GM21528 (cell line): Measurements from ENCODE around the gene BLOC1S4.

Experiments
- ATAC-seq: cut with Tn5 transposase; IDR thresholded peaks from one replicate; pipeline ENCODE4 v1.9.1; 2021; ENCODE audit warnings: mild to moderate bottlenecking, moderate library complexity; ENCODE audit not compliant: unreplicated experiment, low FRiP score

Gene BLOC1S4

GRCh38 chr4:6733358-6734164 is 17.6 kb downstream of the BLOC1S4 start:
- no peak for ATAC-seq

GRCh38 chr4:6734165-6734786 is 18.3 kb downstream of the BLOC1S4 start:
- no peak for ATAC-seq

DNA sequence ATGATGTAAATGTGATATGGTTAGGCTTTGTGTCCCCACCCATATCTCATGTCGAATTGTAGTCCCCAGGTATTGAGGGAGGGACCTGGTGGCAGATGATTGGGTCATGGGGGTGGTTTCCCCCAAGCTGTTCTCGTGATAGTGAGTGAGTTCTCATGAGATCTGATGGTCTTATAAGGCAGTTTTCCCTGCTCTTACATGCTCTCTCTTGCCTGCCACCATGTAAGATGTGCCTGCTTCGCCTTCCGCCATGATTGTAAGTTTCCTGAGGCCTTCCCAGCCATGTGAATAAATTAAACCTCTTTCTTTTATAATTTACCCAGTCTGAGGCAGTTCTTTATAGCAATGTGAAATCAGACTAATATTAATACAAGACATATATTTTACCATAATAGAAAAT is 23.9 kb downstream of the BLOC1S4 start:
- ATAC-seq: no peak

DNA sequence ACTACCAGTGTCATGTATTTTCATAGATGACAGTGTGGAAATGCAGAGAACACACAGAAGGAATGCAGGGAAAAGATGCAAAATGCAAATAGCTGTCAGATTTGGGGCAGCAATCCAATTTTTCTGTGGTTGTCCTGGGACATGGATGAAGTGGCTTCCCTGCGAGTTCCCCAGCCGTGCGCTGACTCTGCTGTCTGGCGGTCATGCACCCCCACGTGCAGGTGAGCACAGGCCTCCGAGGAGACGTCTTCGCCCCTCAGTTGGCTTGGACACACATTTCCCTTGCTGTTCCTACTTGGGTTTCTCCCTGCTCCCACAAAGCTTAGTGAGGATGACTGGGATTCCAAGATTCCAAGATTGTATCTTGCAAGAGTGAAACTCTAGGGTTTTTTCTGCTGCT is 24.4 kb downstream of the BLOC1S4 start:
- ATAC-seq: no peak

- ATAC-seq: no peak
Observed at GRCh38 chr4:6742507-6742906, 26.5 kb downstream of the BLOC1S4 start.

GRCh38 chr4:6742989-6743388 is 27.0 kb downstream of the BLOC1S4 start:
- ATAC-seq: no peak

- no peak for ATAC-seq
Observed at GRCh38 chr4:6746721-6747293, 30.8 kb downstream of the BLOC1S4 start.

DNA sequence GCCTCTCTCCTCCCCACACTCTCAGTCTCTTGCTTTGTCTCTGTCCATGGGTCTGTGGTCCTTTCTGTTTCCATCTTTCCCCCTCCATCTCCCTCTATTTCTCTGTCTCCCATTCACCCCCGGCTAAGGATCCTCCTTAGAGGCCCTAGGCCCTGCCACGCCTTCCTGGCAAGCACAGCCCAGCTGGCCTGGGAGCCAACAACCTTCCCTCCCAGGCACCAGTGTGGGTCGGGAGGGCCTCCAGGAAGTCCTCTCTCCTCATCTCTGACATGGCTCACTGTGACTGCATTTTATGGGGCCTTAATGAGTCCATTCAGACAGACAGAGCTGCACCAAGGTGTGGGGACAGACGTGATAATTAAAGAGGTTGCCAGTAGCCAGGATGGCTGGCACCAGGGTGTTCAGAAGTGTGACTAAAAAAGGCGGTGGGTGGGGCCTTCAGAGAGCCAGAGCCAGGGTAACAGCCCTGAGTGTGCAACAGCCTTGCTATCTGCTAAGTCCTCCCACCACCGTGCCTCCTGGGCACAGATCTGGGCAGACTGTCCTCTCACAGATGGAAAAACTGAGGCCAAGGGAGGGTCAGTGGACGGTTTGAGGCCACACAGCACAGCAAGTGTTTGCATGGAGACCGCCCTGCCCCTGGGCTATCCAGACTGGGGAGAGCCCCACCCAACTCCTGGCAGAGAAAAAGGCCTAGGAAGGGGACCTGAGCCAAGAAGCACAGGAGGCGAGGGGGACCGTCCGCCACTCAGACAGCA is 31.5 kb downstream of the BLOC1S4 start:
- no peak for ATAC-seq

DNA sequence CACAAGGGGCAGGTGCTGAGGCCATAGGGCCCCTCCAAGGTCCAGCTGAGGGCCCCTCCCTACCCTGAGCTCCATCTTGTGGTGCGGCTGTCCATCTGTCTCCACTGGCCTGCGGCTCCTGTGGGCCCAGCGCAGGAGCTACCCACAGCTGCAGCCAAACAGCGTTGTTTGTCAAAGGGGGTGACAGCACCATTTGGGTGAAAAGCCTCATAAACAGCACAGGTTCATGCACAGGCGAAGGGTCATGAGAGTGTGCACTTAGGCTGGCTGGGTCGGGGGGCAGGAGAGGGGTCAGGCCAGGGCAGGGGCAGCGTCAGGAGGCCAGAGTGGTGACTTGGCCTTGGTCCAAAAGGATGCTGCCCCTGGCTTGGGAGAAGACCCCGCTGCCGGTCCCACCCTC is 32.3 kb downstream of the BLOC1S4 start:
- ATAC-seq: no peak

- no peak for ATAC-seq
Observed at GRCh38 chr4:6749340-6750171, 33.6 kb downstream of the BLOC1S4 start.

GRCh38 chr4:6750286-6751221 is 34.6 kb downstream of the BLOC1S4 start:
- no peak for ATAC-seq

GRCh38 chr4:6751611-6752485 is 35.9 kb downstream of the BLOC1S4 start:
- ATAC-seq: no peak

DNA sequence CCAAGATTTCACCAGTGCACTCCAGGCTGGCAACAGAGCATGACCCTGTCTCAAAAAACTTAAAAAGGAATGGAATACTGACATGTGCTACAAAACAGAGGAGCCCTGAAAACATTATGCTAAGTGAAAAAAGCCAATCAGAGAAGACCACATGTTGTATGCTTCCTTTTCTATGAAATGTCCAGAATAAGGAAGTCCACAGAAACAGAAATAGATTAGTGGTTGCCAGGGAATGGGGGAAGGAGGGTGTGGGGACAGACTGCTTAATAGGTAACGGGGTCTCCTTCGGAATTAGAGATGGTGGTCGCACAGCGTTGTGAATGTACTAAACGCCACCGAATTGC is 36.5 kb downstream of the BLOC1S4 start:
- no peak for ATAC-seq

DNA sequence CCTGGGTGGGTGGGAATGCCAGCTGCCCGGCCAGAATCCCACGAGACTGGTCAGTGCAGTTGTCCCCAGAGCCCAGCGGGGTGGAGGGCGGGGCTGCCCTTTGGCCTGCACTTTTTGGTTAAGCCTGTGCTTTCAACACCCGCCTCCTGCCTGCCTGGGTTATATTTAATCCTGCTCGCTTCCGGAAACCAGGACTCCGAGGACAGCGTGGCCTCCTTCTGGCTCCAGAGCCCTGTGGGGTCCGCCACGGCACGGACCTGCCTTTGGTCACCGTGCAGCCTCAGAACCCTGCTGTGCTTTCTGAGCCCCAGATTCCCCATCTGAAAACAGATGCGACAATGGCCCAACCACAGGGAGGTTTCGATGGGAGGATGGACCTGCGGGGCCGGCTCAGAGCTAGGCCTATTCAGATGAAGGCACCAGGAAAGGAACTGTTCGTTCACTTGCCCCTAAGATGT is 37.2 kb downstream of the BLOC1S4 start:
- no peak for ATAC-seq

- ATAC-seq: no peak
Observed at GRCh38 chr4:6753891-6754290, 37.9 kb downstream of the BLOC1S4 start.

GRCh38 chr4:6754481-6755087 is 38.6 kb downstream of the BLOC1S4 start:
- no peak for ATAC-seq

GRCh38 chr4:6755088-6755753 is 39.2 kb downstream of the BLOC1S4 start:
- ATAC-seq: no peak
